H1 (cell line): ENCODE data around the gene IFIT1. TPM values are rescaled to one million over a fixed set of nuclear protein-coding genes. Genes with fewer than 3 reads are reported as not detected.

Experiments used
- CTCF ChIA-PET: fragments of 300-600 bp; sonication (Branson Sonifier 250); formaldehyde crosslinking; loops from one replicate; lab custom pipeline; 2021; ENCODE audit not compliant: partially characterized antibody; lab: Charles Lee
- POLR2A ChIA-PET: fragments of 300-600 bp; sonication (Branson Sonifier 250); formaldehyde crosslinking; loops from one replicate; lab custom pipeline; 2021; ENCODE audit warnings: inconsistent platforms; ENCODE audit not compliant: partially characterized antibody; lab: Charles Lee
- DNase-seq, 2 experiments: peaks; one replicate each; pipeline versions ENCODE4 v3.0.0 to v3.0.0-alpha.2; 2010 to 2022; ENCODE audit warnings: low spot score in 2 of 2, low read depth in 1 of 2, mixed read lengths in 1 of 2
- FAIRE-seq: peaks from 2 replicates; lab custom pipeline; 2011; peaks lifted over from hg19 to GRCh38; lab: Jason Lieb, UNC
- H2AFZ ChIP-seq: 2 replicates; pipeline ENCODE4 v1.8.1; 2012; ENCODE audit warnings: low read length, inconsistent platforms
- H2AK5ac ChIP-seq: 2 replicates; pipeline ENCODE4 v1.6.1; 2013; ENCODE audit warnings: low read depth, low read length
- H2BK120ac ChIP-seq: replicated peaks from 2 replicates; pipeline ENCODE3; 2013; ENCODE audit warnings: low read depth, low read length, inconsistent platforms
- H2BK12ac ChIP-seq: 2 replicates; pipeline ENCODE4 v1.6.1; 2013; ENCODE audit warnings: low read depth, low read length
- H2BK15ac ChIP-seq: 2 replicates; pipeline ENCODE4 v1.6.1; 2013; ENCODE audit warnings: low read length
- H2BK20ac ChIP-seq: 2 replicates; pipeline ENCODE4 v1.6.1; 2013; ENCODE audit warnings: low read length
- H2BK5ac ChIP-seq: 2 replicates; pipeline ENCODE4 v1.6.1; 2013; ENCODE audit warnings: low read depth, low read length
- H3K14ac ChIP-seq: 2 replicates; pipeline ENCODE4 v1.6.1; 2013; ENCODE audit warnings: inconsistent platforms; ENCODE audit not compliant: insufficient read length
- H3K18ac ChIP-seq: 2 replicates; pipeline ENCODE4 v1.6.1; 2013; ENCODE audit warnings: low read length; ENCODE audit errors: extremely low read depth
- H3K23ac ChIP-seq: 2 replicates; pipeline ENCODE4 v1.6.1; 2013; ENCODE audit warnings: inconsistent platforms; ENCODE audit not compliant: insufficient read length
- H3K23me2 ChIP-seq: 2 replicates; pipeline ENCODE4 v1.6.1; 2013; ENCODE audit warnings: low read depth, low read length
- H3K27ac ChIP-seq: 2 replicates; pipeline ENCODE4 v1.6.1; 2011; ENCODE audit warnings: low read depth, low read length, inconsistent platforms
- H3K27me3 ChIP-seq, 4 experiments: replicated peaks in 1 of 4; 1 replicate in 1 of 4; 2 replicates in 3 of 4; pipeline versions ENCODE4 v1.6.1 to v1.8.1; 2011 to 2013; ENCODE audit warnings: low read length in 3 of 4, mild to moderate bottlenecking in 3 of 4, inconsistent platforms in 2 of 4, mixed read lengths in 2 of 4, moderate library complexity in 1 of 4; ENCODE audit not compliant: control insufficient read depth in 3 of 4, insufficient read depth in 3 of 4; ENCODE audit errors: extremely low read depth in 1 of 4
- H3K36me3 ChIP-seq, 4 experiments: 2 replicates each; pipeline versions ENCODE4 v1.6.1 to v1.8.1; 2011 to 2013; ENCODE audit warnings: mild to moderate bottlenecking in 4 of 4, low read length in 3 of 4, moderate library complexity in 2 of 4, control low read depth in 1 of 4, inconsistent platforms in 1 of 4; ENCODE audit not compliant: insufficient read depth in 4 of 4, control insufficient read depth in 2 of 4
- H3K4ac ChIP-seq: replicated peaks from 2 replicates; pipeline ENCODE3; 2013; ENCODE audit warnings: low read length, low read depth, mixed read lengths, inconsistent platforms; ENCODE audit not compliant: insufficient read length
- H3K4me1 ChIP-seq, 4 experiments: replicated peaks in 1 of 4; 1 replicate in 1 of 4; 2 replicates in 3 of 4; pipeline versions ENCODE4 v1.6.1 to v1.8.1; 2011 to 2013; ENCODE audit warnings: low read length in 3 of 4, inconsistent platforms in 2 of 4, mixed read lengths in 1 of 4; ENCODE audit not compliant: insufficient read depth in 4 of 4, control insufficient read depth in 3 of 4
- H3K4me2 ChIP-seq, 2 experiments: 2 replicates each; pipeline versions ENCODE4 v1.6.1 to v1.8.1; 2011 to 2013; ENCODE audit warnings: low read depth in 2 of 2, low read length in 2 of 2, control low read depth in 1 of 2, inconsistent platforms in 1 of 2, mild to moderate bottlenecking in 1 of 2; ENCODE audit not compliant: insufficient read depth in 1 of 2
- H3K4me3 ChIP-seq, 4 experiments: fragments of 200-600, 300-600 bp in 1 of 4; sonication (generic), shearing (Covaris generic), sonication (Bioruptor Twin) in 1 of 4; 2 replicates each; pipeline versions ENCODE4 v1.5.1 to v1.8.1; 2011 to 2016; ENCODE audit warnings: low read length in 4 of 4, low read depth in 3 of 4, control low read depth in 2 of 4, inconsistent platforms in 2 of 4, mild to moderate bottlenecking in 2 of 4, mixed read lengths in 1 of 4, moderate library complexity in 1 of 4; ENCODE audit not compliant: insufficient read depth in 2 of 4; ENCODE audit errors: extremely low read depth in 1 of 4
- H3K56ac ChIP-seq: replicated peaks from 2 replicates; pipeline ENCODE3; 2013; ENCODE audit warnings: low read depth, mild to moderate bottlenecking, mixed read lengths, low read length, inconsistent platforms; ENCODE audit not compliant: insufficient read length
- H3K79me1 ChIP-seq: 2 replicates; pipeline ENCODE4 v1.6.1; 2013; ENCODE audit warnings: low read depth, low read length, control low read depth
- H3K79me2 ChIP-seq, 2 experiments: 2 replicates each; pipeline versions ENCODE4 v1.6.1 to v1.8.1; 2012 to 2013; ENCODE audit warnings: low read length in 2 of 2, mild to moderate bottlenecking in 2 of 2, inconsistent platforms in 1 of 2; ENCODE audit not compliant: insufficient read depth in 2 of 2, control insufficient read depth in 1 of 2
- H3K9ac ChIP-seq, 4 experiments: replicated peaks in 1 of 4; 1 replicate in 1 of 4; 2 replicates in 3 of 4; pipeline versions ENCODE4 v1.6.1 to v1.8.1; 2011 to 2013; ENCODE audit warnings: low read depth in 3 of 4, low read length in 3 of 4, control low read depth in 2 of 4, mild to moderate bottlenecking in 2 of 4, moderate library complexity in 2 of 4, inconsistent platforms in 1 of 4; ENCODE audit errors: extremely low read depth in 1 of 4
- H3K9me3 ChIP-seq, 2 experiments: 2 replicates each; pipeline versions ENCODE4 v1.6.1 to v1.8.1; 2012 to 2013; ENCODE audit warnings: mild to moderate bottlenecking in 2 of 2, moderate library complexity in 2 of 2, control low read depth in 1 of 2, inconsistent platforms in 1 of 2, low read depth in 1 of 2, low read length in 1 of 2, mixed read lengths in 1 of 2; ENCODE audit not compliant: insufficient read depth in 2 of 2
- H4K20me1 ChIP-seq, 2 experiments: replicated peaks in 1 of 2; 2 replicates each; pipeline versions ENCODE3 to v1.8.1; 2011 to 2013; ENCODE audit warnings: inconsistent platforms in 2 of 2, low read length in 2 of 2, mild to moderate bottlenecking in 1 of 2; ENCODE audit not compliant: insufficient read depth in 2 of 2, control insufficient read depth in 1 of 2
- H4K5ac ChIP-seq: 2 replicates; pipeline ENCODE4 v1.6.1; 2013; ENCODE audit warnings: low read length, low read depth, mixed read lengths, inconsistent platforms; ENCODE audit not compliant: insufficient read length
- H4K8ac ChIP-seq: 2 replicates; pipeline ENCODE4 v1.8.0; 2013; ENCODE audit warnings: mild to moderate bottlenecking, moderate library complexity, low read length, inconsistent platforms; ENCODE audit not compliant: insufficient read depth; ENCODE audit errors: extremely low read depth
- H4K91ac ChIP-seq: replicated peaks from 2 replicates; pipeline ENCODE3; 2013; ENCODE audit warnings: low read length, mixed read lengths, inconsistent platforms; ENCODE audit not compliant: insufficient read length
- ATF2 ChIP-seq: IDR thresholded peaks from 2 replicates; pipeline ENCODE4 v1.6.1; 2012; ENCODE audit warnings: low read length, inconsistent platforms
- CBX5 ChIP-seq: fragments of 300-800, 300-1000 bp; sonication (generic); IDR thresholded peaks from 2 replicates; pipeline ENCODE4 v1.7.1; 2016; ENCODE audit warnings: antibody characterized with exemption, low read length, low read depth
- CHD1 ChIP-seq: IDR thresholded peaks from 2 replicates; pipeline ENCODE4 v1.6.1; 2012; ENCODE audit warnings: low read depth, low read length, improper control_type of control experiment
- CREB1 ChIP-seq: IDR thresholded peaks from 2 replicates; pipeline ENCODE4 v1.6.1; 2012; ENCODE audit warnings: inconsistent platforms
- CTBP2 ChIP-seq: IDR thresholded peaks from 2 replicates; pipeline ENCODE4 v1.7.0; 2011; ENCODE audit warnings: borderline replicate concordance, mild to moderate bottlenecking, moderate library complexity, mixed read lengths, low read length; ENCODE audit not compliant: insufficient read depth, insufficient read length
- EP300 ChIP-seq, 2 experiments: IDR thresholded peaks; 1 replicate in 1 of 2; 2 replicates in 1 of 2; pipeline ENCODE4 v1.6.1; 2011 to 2012; ENCODE audit warnings: low read depth in 2 of 2, low read length in 2 of 2, mild to moderate bottlenecking in 2 of 2, borderline replicate concordance in 1 of 2, inconsistent platforms in 1 of 2, moderate library complexity in 1 of 2
- HDAC2 ChIP-seq, 2 experiments: fragments of 300-600 bp in 1 of 2; sonication (generic) in 1 of 2; IDR thresholded peaks; 2 replicates each; pipeline ENCODE4 v1.6.1; 2011 to 2012; ENCODE audit warnings: low read depth in 2 of 2, low read length in 2 of 2, mild to moderate bottlenecking in 2 of 2, moderate library complexity in 2 of 2, borderline replicate concordance in 1 of 2, inconsistent platforms in 1 of 2
- RNF2 ChIP-seq: fragments of 200-900, 300-1000 bp; sonication (generic); IDR thresholded peaks from 2 replicates; pipeline ENCODE4 v1.7.1; 2016; ENCODE audit warnings: borderline replicate concordance, low read depth, mild to moderate bottlenecking, antibody characterized with exemption, low read length; ENCODE audit not compliant: poor library complexity, severe bottlenecking; ENCODE audit errors: missing control alignments
- SAP30 ChIP-seq: fragments of 300-600 bp; sonication (generic); IDR thresholded peaks from 2 replicates; pipeline ENCODE4 v1.7.1; 2012; ENCODE audit warnings: low read length, moderate library complexity, mild to moderate bottlenecking, inconsistent platforms; ENCODE audit not compliant: insufficient read depth, insufficient replicate concordance
- WGBS, 2 experiments: shearing (Covaris generic) in 1 of 2; methylation state at CpG; one replicate each; pipeline versions ENCODE4 v1.1.6 to v1.1.7; 2013 to 2015; ENCODE audit warnings: low lambda C conversion rate in 2 of 2, mixed read lengths in 2 of 2, inconsistent platforms in 1 of 2, low coverage in 1 of 2, missing lambda C conversion rate in 1 of 2; ENCODE audit not compliant: insufficient replicate concordance in 2 of 2, insufficient coverage in 1 of 2, insufficient read length in 1 of 2; ENCODE audit errors: extremely low coverage in 1 of 2, missing lambda C conversion rate in 1 of 2; 5-methylcytosine and 5-hydroxymethylcytosine counted together
- polyA plus RNA-seq, 7 experiments: library from polyadenylated mRNA; depleted of rRNA in 3 of 7; stranded (reverse) in 5 of 7; unstranded in 2 of 7; fragments of >200 nt in 5 of 7; fragments of 200-250 nt in 2 of 7; gene quantifications; 1 replicate in 5 of 7; 2 replicates in 1 of 7; 4 replicates in 1 of 7; pipeline versions ENCODE4 v1.2.1 to v1.2.3, GENCODE V29; 2011 to 2013; ENCODE audit warnings: missing spikeins in 2 of 7, mixed read lengths in 2 of 7
- total RNA-seq: library from RNA; stranded (reverse); fragmentation: NEBNext Ultra II Directional; extraction: Animal tissue kit (Norgen Biotek cat#: 25700); gene quantifications from 2 replicates; pipeline ENCODE4 v1.2.1, GENCODE V29; 2021

IFIT1 gene
- total and polyA plus RNA-seq, 2 of the 8 experiments (the other 6 are each of a cell fraction or from before 2014, with no cell fraction given) = 0.94 to 1.5 TPM

- Histone ChIP-seq H2BK12ac (no peak overlapping the region), H2AFZ (no peak overlapping the region), H2BK120ac (no peak overlapping the region), H3K14ac (no peak overlapping the region), H2AK5ac (no peak overlapping the region; the same call in 1 of the 2 replicates), H4K5ac (no peak overlapping the region), H4K20me1 (no peaks in the 10 kb centered on the region), H4K91ac (no peak overlapping the region), H2BK5ac (no peak overlapping the region), H3K9me3 (no peaks in the 10 kb centered on the region), H3K56ac (no peak overlapping the region), H3K27ac (no peak overlapping the region), H3K18ac (no peak overlapping the region), H3K23ac (no peak overlapping the region), H3K4ac (no peak overlapping the region), H3K4me1 (peaks cover 0 to 13% (median 5%) of the 10 kb centered on the region in 4 experiments; a peak in 2 of 7 replicates), H2BK20ac (no peak overlapping the region), H3K4me3 (no peak overlapping the region), H3K79me2 (no peaks in the 10 kb centered on the region), H3K4me2 (no peak overlapping the region), H2BK15ac (no peak overlapping the region), H3K23me2 (no peaks in the 10 kb centered on the region), H4K8ac (no peak overlapping the region), H3K9ac (no peak overlapping the region), H3K36me3 (no peaks in the 10 kb centered on the region), H3K79me1 (no peaks in the 10 kb centered on the region), H3K27me3 (no peaks in the 10 kb centered on the region)
- DNase-seq = no peak
- TF ChIP-seq CBX5 (no peak), SAP30 (no peak), RNF2 (no peak), EP300 (IDR thresholded peaks at IDR 0.05; ENCODE audit: borderline replicate concordance in 1 of 2, low read depth in 2 of 2, low read length in 2 of 2) (no peak), CHD1 (no peak), ATF2 (no peak), CTBP2 (no peak), CREB1 (no peak), HDAC2 (IDR thresholded peaks at IDR 0.05; ENCODE audit: borderline replicate concordance in 1 of 2, low read depth in 2 of 2, low read length in 2 of 2) (no peak)
- POLR2A ChIA-PET = no interaction called here
- CTCF ChIA-PET = interaction anchor here (1.2 to 2.7 kb wide), 3 partner anchors 129 to 174 kb away, joined by 3 to 13 read pairs (median 5); partner anchors contain the start of gene LIPA
- WGBS, 2 experiments = 80% methylated on average over 2 of the region's 5 CpGs; no CpG with 5 or more reads in 1 of the 2 experiments
- no peak for FAIRE-seq
These were observed 32.6 kb downstream of the IFIT1 start for GRCh38 chr10:89425000-89425399.
